Caco-2 (cell line): ENCODE data around the gene MUC5AC. TPM values are rescaled to one million over a fixed set of nuclear protein-coding genes. Genes with fewer than 3 reads are reported as not detected.

Experiments used
- BruUV-seq: library from RNA; stranded (reverse); fragments of 400-500 nt; replicated peaks from 2 replicates; lab custom pipeline; 2021; lab: Mats Ljungman, UMichigan
- CTCF ChIA-PET: fragments of 300-600 bp; sonication (Branson Sonifier 250); formaldehyde crosslinking; loops from one replicate; lab custom pipeline; 2022; ENCODE audit warnings: antibody characterized with exemption; lab: Charles Lee
- POLR2A ChIA-PET: fragments of 300-600 bp; sonication (Branson Sonifier 250); formaldehyde crosslinking; loops from one replicate; lab custom pipeline; 2022; ENCODE audit warnings: antibody characterized with exemption; lab: Charles Lee
- DNase-seq, 2 experiments: peaks; one replicate each; pipeline versions ENCODE4 v3.0.0 to v3.0.0-alpha.2; 2020 to 2022
- H3K27me3 ChIP-seq: replicated peaks from 2 replicates; pipeline ENCODE4 v1.6.0; 2011; ENCODE audit warnings: low read length; ENCODE audit not compliant: control insufficient read depth, insufficient read depth
- H3K36me3 ChIP-seq: 2 replicates; pipeline ENCODE4 v1.5.1; 2011; ENCODE audit warnings: low read length; ENCODE audit not compliant: control insufficient read depth, insufficient read depth
- H3K4me1 ChIP-seq: fragments of 250-450 bp; sonication (Bioruptor Pico); 2 replicates; pipeline ENCODE4 v1.5.1; 2020; ENCODE audit warnings: mild to moderate bottlenecking
- H3K4me3 ChIP-seq: 2 replicates; pipeline ENCODE4 v1.5.1; 2011; ENCODE audit warnings: low read depth, mild to moderate bottlenecking, control low read depth, low read length
- H3K9me3 ChIP-seq: fragments of 250-450 bp; sonication (Bioruptor Pico); 2 replicates; pipeline ENCODE4 v1.5.1; 2020; ENCODE audit warnings: mild to moderate bottlenecking, moderate library complexity
- H3K27ac Mint-ChIP-seq: one replicate; pipeline ENCODE4 v1.8.0; 2022; ENCODE audit warnings: mixed read lengths; ENCODE audit not compliant: unreplicated experiment
- H3K27me3 Mint-ChIP-seq: one replicate; pipeline ENCODE4 v1.8.0; 2022; ENCODE audit warnings: mixed read lengths; ENCODE audit not compliant: insufficient read depth, unreplicated experiment
- H3K36me3 Mint-ChIP-seq: one replicate; pipeline ENCODE4 v1.8.0; 2022; ENCODE audit warnings: mild to moderate bottlenecking, mixed read lengths; ENCODE audit not compliant: insufficient read depth, unreplicated experiment
- H3K4me1 Mint-ChIP-seq: one replicate; pipeline ENCODE4 v1.8.0; 2022; ENCODE audit warnings: low read depth, mixed read lengths; ENCODE audit not compliant: unreplicated experiment
- H3K4me3 Mint-ChIP-seq: one replicate; pipeline ENCODE4 v1.8.0; 2022; ENCODE audit warnings: mild to moderate bottlenecking, moderate library complexity, mixed read lengths; ENCODE audit not compliant: unreplicated experiment
- H3K9me3 Mint-ChIP-seq: one replicate; pipeline ENCODE4 v1.8.0; 2022; ENCODE audit warnings: mixed read lengths; ENCODE audit not compliant: unreplicated experiment
- intact Hi-C: fragments of 100-400 bp; cut with micrococcal nuclease; formaldehyde crosslinking; loops from one replicate; pipeline ENCODE4 v1.10.0; 2022; ENCODE audit not compliant: unreplicated experiment
- total RNA-seq: library from RNA; stranded (reverse); gene quantifications from 2 replicates; pipeline ENCODE4 v1.2.3, GENCODE V29; 2022
- TF ChIP-seq, protein P1 (sequence below), 2 experiments: fragments of 200-600 bp in 1 of 2; IDR thresholded peaks; 1 replicate in 1 of 2; 2 replicates in 1 of 2; pipeline versions ENCODE4 v1.5.1 to v1.8.0; 2011 to 2022; ENCODE audit warnings: antibody characterized with exemption in 1 of 2, control low read depth in 1 of 2, inconsistent platforms in 1 of 2, low read depth in 1 of 2, low read length in 1 of 2, mild to moderate bottlenecking in 1 of 2, moderate library complexity in 1 of 2; ENCODE audit not compliant: insufficient read depth in 1 of 2, severe bottlenecking in 1 of 2, unreplicated experiment in 1 of 2

The MUC5AC gene
- total RNA-seq, 1 experiment from 2014 or later: 0.25 TPM

DNA sequence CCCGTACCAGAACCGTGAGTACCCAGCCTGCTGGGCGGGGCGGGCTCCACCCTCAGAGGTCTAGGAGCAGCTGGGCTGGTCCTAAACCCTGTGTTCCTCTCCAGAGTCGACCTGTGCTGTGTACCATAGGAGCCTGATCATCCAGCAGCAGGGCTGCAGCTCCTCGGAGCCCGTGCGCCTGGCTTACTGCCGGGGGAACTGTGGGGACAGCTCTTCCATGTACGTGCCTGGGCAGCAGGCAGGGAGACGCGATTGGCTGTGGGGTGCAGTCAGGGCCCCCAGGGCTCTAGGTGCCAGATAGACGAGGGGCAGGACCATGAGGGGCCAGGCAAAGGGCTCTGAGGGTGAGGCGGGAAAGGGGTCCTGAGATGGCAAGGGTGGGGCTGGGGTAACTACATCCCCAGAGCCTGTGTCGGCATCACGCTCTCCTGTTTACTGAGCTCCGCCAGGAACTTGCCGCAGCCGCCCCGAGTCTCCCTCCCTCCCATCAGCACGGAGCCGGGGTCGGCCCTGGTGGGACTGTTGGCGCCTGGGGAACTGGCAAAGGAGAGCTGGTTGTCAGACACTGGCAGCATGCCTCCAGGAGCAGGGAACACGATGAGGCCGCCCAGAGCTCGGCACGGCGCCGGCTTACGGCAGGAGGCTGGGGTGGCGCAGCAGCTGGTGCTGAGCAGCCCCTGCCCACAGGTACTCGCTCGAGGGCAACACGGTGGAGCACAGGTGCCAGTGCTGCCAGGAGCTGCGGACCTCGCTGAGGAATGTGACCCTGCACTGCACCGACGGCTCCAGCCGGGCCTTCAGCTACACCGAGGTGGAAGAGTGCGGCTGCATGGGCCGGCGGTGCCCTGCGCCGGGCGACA is 42.2 kb downstream of the MUC5AC start:
- no peaks in the 10 kb centered on the region for H3K36me3 Mint-ChIP-seq
- no peak overlapping the region for H3K4me3 Mint-ChIP-seq
- no peaks in the 10 kb centered on the region for H3K9me3 ChIP-seq
- DNase-seq: peak in 1 of 2 experiments; percentile 32
- intact Hi-C loops: no loop called here
- H3K27me3 Mint-ChIP-seq: no peaks in the 10 kb centered on the region
- H3K4me1 Mint-ChIP-seq: no peaks in the 10 kb centered on the region
- POLR2A ChIA-PET: no interaction called here
- no peaks in the 10 kb centered on the region for H3K4me1 ChIP-seq
- CTCF ChIA-PET: interaction anchor here (0.6 kb wide), 1 partner anchor 113 kb away, joined by 3 read pairs; no protein-coding TSS in a partner anchor
- H3K4me3 ChIP-seq: no peak overlapping the region
- no peaks in the 10 kb centered on the region for H3K9me3 Mint-ChIP-seq
- no peaks in the 10 kb centered on the region for H3K36me3 ChIP-seq
- BruUV-seq: no TSS peak
- TF ChIP-seq, protein P1, sequence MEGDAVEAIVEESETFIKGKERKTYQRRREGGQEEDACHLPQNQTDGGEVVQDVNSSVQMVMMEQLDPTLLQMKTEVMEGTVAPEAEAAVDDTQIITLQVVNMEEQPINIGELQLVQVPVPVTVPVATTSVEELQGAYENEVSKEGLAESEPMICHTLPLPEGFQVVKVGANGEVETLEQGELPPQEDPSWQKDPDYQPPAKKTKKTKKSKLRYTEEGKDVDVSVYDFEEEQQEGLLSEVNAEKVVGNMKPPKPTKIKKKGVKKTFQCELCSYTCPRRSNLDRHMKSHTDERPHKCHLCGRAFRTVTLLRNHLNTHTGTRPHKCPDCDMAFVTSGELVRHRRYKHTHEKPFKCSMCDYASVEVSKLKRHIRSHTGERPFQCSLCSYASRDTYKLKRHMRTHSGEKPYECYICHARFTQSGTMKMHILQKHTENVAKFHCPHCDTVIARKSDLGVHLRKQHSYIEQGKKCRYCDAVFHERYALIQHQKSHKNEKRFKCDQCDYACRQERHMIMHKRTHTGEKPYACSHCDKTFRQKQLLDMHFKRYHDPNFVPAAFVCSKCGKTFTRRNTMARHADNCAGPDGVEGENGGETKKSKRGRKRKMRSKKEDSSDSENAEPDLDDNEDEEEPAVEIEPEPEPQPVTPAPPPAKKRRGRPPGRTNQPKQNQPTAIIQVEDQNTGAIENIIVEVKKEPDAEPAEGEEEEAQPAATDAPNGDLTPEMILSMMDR (IDR thresholded peaks at IDR 0.05; ENCODE audit: insufficient read depth in 1 of 2, low read depth in 1 of 2, low read length in 1 of 2, severe bottlenecking in 1 of 2, unreplicated experiment in 1 of 2): no peak
- H3K27me3 ChIP-seq: no peaks in the 10 kb centered on the region
- H3K27ac Mint-ChIP-seq: no peak overlapping the region

GRCh38 chr11:1200611-1201191 is 42.9 kb downstream of the MUC5AC start:
- Mint-ChIP-seq H3K27me3 (no peaks in the 10 kb centered on the region), H3K27ac (no peak overlapping the region), H3K9me3 (no peaks in the 10 kb centered on the region), H3K4me3 (no peak overlapping the region), H3K36me3 (no peaks in the 10 kb centered on the region), H3K4me1 (no peaks in the 10 kb centered on the region)
- H3K9me3 ChIP-seq: no peaks in the 10 kb centered on the region
- no peaks in the 10 kb centered on the region for H3K36me3 ChIP-seq
- intact Hi-C loops: no loop called here
- TF ChIP-seq, protein P1 (IDR thresholded peaks at IDR 0.05; ENCODE audit: insufficient read depth in 1 of 2, low read depth in 1 of 2, low read length in 1 of 2, severe bottlenecking in 1 of 2, unreplicated experiment in 1 of 2): no peak
- ChIA-PET CTCF (interaction anchor here (0.6 kb wide), 1 partner anchor 112 kb away, joined by 3 read pairs; no protein-coding TSS in a partner anchor), POLR2A (no interaction called here)
- H3K27me3 ChIP-seq: no peaks in the 10 kb centered on the region
- no peaks in the 10 kb centered on the region for H3K4me1 ChIP-seq
- peak in 1 of 2 experiments; percentile 26 for DNase-seq
- no TSS peak for BruUV-seq
- H3K4me3 ChIP-seq: no peak overlapping the region

- Histone ChIP-seq H3K9me3 (no peaks in the 10 kb centered on the region), H3K4me3 (no peak overlapping the region), H3K36me3 (no peaks in the 10 kb centered on the region), H3K4me1 (no peaks in the 10 kb centered on the region), H3K27me3 (no peaks in the 10 kb centered on the region)
- Mint-ChIP-seq H3K27ac (no peak overlapping the region), H3K4me3 (no peak overlapping the region), H3K4me1 (no peaks in the 10 kb centered on the region), H3K9me3 (no peaks in the 10 kb centered on the region), H3K27me3 (no peaks in the 10 kb centered on the region), H3K36me3 (no peaks in the 10 kb centered on the region)
- no peak for DNase-seq
- BruUV-seq: no TSS peak
- TF ChIP-seq, protein P1 (IDR thresholded peaks at IDR 0.05; ENCODE audit: insufficient read depth in 1 of 2, low read depth in 1 of 2, low read length in 1 of 2, severe bottlenecking in 1 of 2, unreplicated experiment in 1 of 2): no peak
- POLR2A ChIA-PET: no interaction called here
- intact Hi-C loops: no loop called here
- CTCF ChIA-PET: no interaction called here
Measured at GRCh38 chr11:1201395-1202153, 43.8 kb downstream of the MUC5AC start.
